Calu3 (cell line): ENCODE results near the gene PDE1A. TPM values are rescaled to one million over a fixed set of nuclear protein-coding genes. Genes with fewer than 3 reads are reported as not detected.

ENCODE experiments used
- BruUV-seq: library from RNA; stranded (reverse); fragments of 400-500 nt; replicated peaks from 2 replicates; lab custom pipeline; 2021; lab: Mats Ljungman, UMichigan
- CTCF ChIA-PET: fragments of 300-600 bp; sonication (Branson Sonifier 250); formaldehyde crosslinking; loops from one replicate; lab custom pipeline; 2022; ENCODE audit warnings: antibody characterized with exemption; lab: Charles Lee
- DNase-seq: peaks from one replicate; pipeline ENCODE4 v3.0.0; 2022
- H3K27ac Mint-ChIP-seq: one replicate; pipeline ENCODE4 v1.8.0; 2022; ENCODE audit warnings: mixed read lengths; ENCODE audit not compliant: unreplicated experiment
- H3K27me3 Mint-ChIP-seq: one replicate; pipeline ENCODE4 v1.8.0; 2022; ENCODE audit warnings: mixed read lengths; ENCODE audit not compliant: unreplicated experiment
- H3K36me3 Mint-ChIP-seq: one replicate; pipeline ENCODE4 v1.8.0; 2022; ENCODE audit warnings: mild to moderate bottlenecking, moderate library complexity, mixed read lengths; ENCODE audit not compliant: insufficient read depth, unreplicated experiment
- H3K4me1 Mint-ChIP-seq: one replicate; pipeline ENCODE4 v1.8.0; 2022; ENCODE audit warnings: mild to moderate bottlenecking, low read depth, mixed read lengths; ENCODE audit not compliant: unreplicated experiment
- H3K4me3 Mint-ChIP-seq: one replicate; pipeline ENCODE4 v1.8.0; 2022; ENCODE audit warnings: mild to moderate bottlenecking, low read depth, moderate library complexity, mixed read lengths; ENCODE audit not compliant: unreplicated experiment
- H3K9me3 Mint-ChIP-seq: one replicate; pipeline ENCODE4 v1.8.0; 2022; ENCODE audit warnings: low read depth, mixed read lengths; ENCODE audit not compliant: unreplicated experiment
- CTCF ChIP-seq: fragments of 200-600 bp; IDR thresholded peaks from one replicate; pipeline ENCODE4 v1.8.0; 2022; ENCODE audit warnings: antibody characterized with exemption; ENCODE audit not compliant: unreplicated experiment
- intact Hi-C: fragments of 100-400 bp; cut with micrococcal nuclease; formaldehyde crosslinking; loops from one replicate; pipeline ENCODE4 v1.10.0; 2022; ENCODE audit not compliant: unreplicated experiment
- total RNA-seq: library from RNA; stranded (reverse); gene quantifications from 2 replicates; pipeline ENCODE4 v1.2.3, GENCODE V29; 2022

The PDE1A gene
- total RNA-seq, 1 experiment from 2014 or later, result 0.26 TPM

DNA sequence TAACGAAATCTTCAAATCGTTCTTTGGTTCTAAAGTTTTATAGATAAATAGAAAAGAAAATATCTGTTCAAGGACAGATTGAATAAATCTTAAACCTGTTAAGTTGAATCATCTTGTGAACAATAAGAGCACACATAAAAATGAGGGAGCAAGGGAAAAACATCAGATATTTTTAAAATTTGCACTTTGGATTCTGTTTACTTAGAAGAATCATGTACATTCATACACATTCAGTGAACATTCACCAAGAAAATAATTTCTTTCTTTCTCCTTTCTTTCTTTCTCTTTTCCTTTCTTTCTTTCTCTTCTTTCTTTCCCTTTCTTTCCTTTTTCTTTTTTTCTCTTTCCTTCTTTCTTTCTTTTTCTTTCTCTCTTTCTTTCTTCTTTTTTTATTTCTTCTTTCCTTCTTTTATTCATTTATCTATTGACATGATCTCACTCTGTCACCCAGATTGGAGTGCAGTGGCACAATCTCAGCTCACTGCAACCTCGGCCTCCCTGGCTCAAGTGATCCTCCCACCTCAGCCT lies 164.9 kb downstream of the PDE1A start:
- H3K4me3 Mint-ChIP-seq, result no peak overlapping the region
- CTCF ChIA-PET, result no interaction called here

DNA sequence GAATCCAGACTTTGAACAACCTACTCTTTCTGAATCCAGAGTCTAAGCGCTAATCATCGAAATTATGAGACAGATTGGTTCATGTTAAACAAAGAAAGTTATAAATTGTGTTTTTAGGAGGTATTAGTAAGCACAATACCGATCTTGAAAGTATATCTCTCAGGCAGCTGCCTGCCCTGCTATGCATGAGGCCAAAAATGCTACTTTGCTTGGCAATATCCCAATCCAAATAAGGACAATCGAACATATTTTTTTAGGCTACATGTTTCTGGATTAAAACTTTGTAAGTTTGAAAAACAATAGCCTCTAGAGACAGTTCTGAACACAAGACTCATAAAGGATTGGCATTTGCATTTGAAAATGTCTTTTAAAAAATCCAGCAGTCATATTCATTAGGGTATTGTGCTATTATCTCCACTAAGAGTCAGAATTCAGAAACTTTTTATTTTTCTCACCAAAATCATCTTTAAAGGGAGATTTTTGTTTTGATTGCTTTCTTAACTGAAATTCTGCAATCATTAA lies 167.1 kb downstream of the PDE1A start:
- DNase-seq, result no peak

More for the DNA sequence above, 164.9 kb downstream of the PDE1A start:
- no peaks in the 10 kb centered on the region for H3K27me3 Mint-ChIP-seq
- no peaks in the 10 kb centered on the region for H3K4me1 Mint-ChIP-seq
- no peak overlapping the region for H3K27ac Mint-ChIP-seq
- H3K9me3 Mint-ChIP-seq, result peaks cover under 1% of the 10 kb centered on the region
- DNase-seq, result no peak
- BruUV-seq, result no TSS peak
- H3K36me3 Mint-ChIP-seq, result no peaks in the 10 kb centered on the region
- intact Hi-C loops, result no loop called here
- TF ChIP-seq CTCF, result no peak

DNA sequence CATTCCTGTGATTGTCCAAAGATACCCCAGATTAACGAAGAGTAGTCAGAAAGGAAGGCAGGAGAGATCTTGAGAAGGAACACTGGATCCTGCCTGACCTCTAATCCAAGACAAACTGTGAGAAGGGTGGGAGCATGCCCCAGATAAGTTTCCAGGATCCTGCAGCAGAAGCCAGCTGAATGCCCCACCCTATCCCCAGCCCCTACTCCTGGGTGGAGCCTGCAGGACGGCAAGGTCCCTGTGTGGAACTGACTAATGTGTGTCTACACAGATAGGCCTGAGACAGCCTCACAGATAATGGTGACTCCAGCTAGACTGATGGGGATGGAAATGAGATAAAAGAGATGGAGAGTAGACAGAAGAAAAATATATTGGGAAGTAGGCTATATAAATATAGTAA lies 174.3 kb downstream of the PDE1A start:
- no peaks in the 10 kb centered on the region for H3K4me1 Mint-ChIP-seq
- CTCF ChIA-PET, result no interaction called here
- DNase-seq, result no peak
- H3K9me3 Mint-ChIP-seq, result peaks cover 2% of the 10 kb centered on the region
- H3K4me3 Mint-ChIP-seq, result no peak overlapping the region
- no peaks in the 10 kb centered on the region for H3K27me3 Mint-ChIP-seq
- H3K27ac Mint-ChIP-seq, result no peak overlapping the region
- no peak for TF ChIP-seq CTCF
- H3K36me3 Mint-ChIP-seq, result no peaks in the 10 kb centered on the region
- intact Hi-C loops, result no loop called here
- BruUV-seq, result no TSS peak

More for the DNA sequence above, 167.1 kb downstream of the PDE1A start:
- no peak for TF ChIP-seq CTCF
- Mint-ChIP-seq H3K36me3 (no peaks in the 10 kb centered on the region), H3K4me1 (no peaks in the 10 kb centered on the region), H3K27me3 (no peaks in the 10 kb centered on the region), H3K4me3 (no peak overlapping the region), H3K9me3 (peaks cover 2% of the 10 kb centered on the region), H3K27ac (no peak overlapping the region)
- CTCF ChIA-PET, result no interaction called here
- intact Hi-C loops, result no loop called here
- BruUV-seq, result no TSS peak

- no TSS peak for BruUV-seq
- intact Hi-C loops, result no loop called here
Measured at GRCh38 chr2:182248898-182249297, 177.9 kb downstream of the PDE1A start.

More at GRCh38 chr2:182248898-182249297, 177.9 kb downstream of the PDE1A start:
- CTCF ChIA-PET, result no interaction called here
- Mint-ChIP-seq H3K4me1 (no peaks in the 10 kb centered on the region), H3K4me3 (no peak overlapping the region), H3K27ac (no peak overlapping the region), H3K9me3 (no peaks in the 10 kb centered on the region), H3K27me3 (no peaks in the 10 kb centered on the region), H3K36me3 (no peaks in the 10 kb centered on the region)
- TF ChIP-seq CTCF, result no peak
- DNase-seq, result no peak
